Measurements from ENCODE around the gene KCTD16. TPM values are rescaled to one million over a fixed set of nuclear protein-coding genes. Genes with fewer than 3 reads are reported as not detected.

Gene KCTD16
- total RNA-seq, 1 donor from 2014 or later: 0.37 TPM

DNA sequence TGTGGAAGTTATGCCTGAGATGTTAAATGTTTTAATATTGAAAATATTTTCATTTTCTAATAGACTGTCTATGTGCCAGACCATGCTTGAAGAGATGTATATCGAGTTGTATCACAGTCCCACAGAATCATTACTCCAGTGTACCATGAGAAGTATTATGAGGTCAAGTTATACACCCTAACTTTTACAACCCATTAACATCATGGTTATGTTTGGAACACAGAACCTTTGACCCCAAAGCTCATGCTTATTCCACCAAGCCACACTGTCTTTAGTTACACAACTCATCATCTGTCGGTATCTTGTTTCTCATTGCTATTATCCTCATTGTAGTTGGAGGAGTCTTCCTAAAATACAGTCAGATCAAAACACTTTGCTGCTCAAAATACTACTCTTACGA lies 248.0 kb downstream of the KCTD16 start:
- H3K4me1 Mint-ChIP-seq: no peaks in the 10 kb centered on the region
- TF ChIP-seq, protein P1, sequence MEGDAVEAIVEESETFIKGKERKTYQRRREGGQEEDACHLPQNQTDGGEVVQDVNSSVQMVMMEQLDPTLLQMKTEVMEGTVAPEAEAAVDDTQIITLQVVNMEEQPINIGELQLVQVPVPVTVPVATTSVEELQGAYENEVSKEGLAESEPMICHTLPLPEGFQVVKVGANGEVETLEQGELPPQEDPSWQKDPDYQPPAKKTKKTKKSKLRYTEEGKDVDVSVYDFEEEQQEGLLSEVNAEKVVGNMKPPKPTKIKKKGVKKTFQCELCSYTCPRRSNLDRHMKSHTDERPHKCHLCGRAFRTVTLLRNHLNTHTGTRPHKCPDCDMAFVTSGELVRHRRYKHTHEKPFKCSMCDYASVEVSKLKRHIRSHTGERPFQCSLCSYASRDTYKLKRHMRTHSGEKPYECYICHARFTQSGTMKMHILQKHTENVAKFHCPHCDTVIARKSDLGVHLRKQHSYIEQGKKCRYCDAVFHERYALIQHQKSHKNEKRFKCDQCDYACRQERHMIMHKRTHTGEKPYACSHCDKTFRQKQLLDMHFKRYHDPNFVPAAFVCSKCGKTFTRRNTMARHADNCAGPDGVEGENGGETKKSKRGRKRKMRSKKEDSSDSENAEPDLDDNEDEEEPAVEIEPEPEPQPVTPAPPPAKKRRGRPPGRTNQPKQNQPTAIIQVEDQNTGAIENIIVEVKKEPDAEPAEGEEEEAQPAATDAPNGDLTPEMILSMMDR (conservative IDR thresholded peaks at IDR 0.05): no peak
- H3K27ac Mint-ChIP-seq (ENCODE audit: unreplicated experiment): no peak overlapping the region
- H3K4me3 Mint-ChIP-seq: no peak overlapping the region
- no peak for DNase-seq (ENCODE audit: low read depth, low spot score)
- no peaks in the 10 kb centered on the region for H3K27me3 Mint-ChIP-seq (ENCODE audit: low read depth)
- peaks cover 4% of the 10 kb centered on the region for H3K9me3 Mint-ChIP-seq
- H3K36me3 Mint-ChIP-seq (ENCODE audit: low read depth): peaks cover 3% of the 10 kb centered on the region

DNA sequence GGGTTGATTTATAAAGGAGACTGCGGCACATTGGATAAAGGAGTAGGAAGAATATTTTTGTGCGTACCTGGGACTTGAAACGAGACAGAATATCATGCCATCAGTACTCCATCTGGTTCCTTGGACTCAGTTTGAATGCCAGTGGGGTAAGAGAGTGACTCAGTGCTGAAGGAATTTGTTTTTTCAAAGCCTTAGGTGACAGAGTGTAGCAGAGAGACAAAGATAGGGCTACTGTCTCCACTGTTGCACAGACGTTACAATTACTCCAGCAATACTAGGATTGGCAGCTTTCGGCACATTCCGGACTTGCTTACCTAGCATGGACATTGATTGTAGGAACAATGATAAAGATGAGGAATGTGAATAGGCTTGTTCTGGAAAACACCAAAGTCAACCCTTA lies 250.7 kb downstream of the KCTD16 start:
- Mint-ChIP-seq H3K4me3 (no peak overlapping the region), H3K27ac (ENCODE audit: unreplicated experiment) (no peak overlapping the region), H3K36me3 (ENCODE audit: low read depth) (no peaks in the 10 kb centered on the region), H3K9me3 (peaks cover 4% of the 10 kb centered on the region), H3K27me3 (ENCODE audit: low read depth) (no peaks in the 10 kb centered on the region), H3K4me1 (no peaks in the 10 kb centered on the region)
- TF ChIP-seq, protein P1 (conservative IDR thresholded peaks at IDR 0.05): no peak
- no peak for DNase-seq (ENCODE audit: low read depth, low spot score)

DNA sequence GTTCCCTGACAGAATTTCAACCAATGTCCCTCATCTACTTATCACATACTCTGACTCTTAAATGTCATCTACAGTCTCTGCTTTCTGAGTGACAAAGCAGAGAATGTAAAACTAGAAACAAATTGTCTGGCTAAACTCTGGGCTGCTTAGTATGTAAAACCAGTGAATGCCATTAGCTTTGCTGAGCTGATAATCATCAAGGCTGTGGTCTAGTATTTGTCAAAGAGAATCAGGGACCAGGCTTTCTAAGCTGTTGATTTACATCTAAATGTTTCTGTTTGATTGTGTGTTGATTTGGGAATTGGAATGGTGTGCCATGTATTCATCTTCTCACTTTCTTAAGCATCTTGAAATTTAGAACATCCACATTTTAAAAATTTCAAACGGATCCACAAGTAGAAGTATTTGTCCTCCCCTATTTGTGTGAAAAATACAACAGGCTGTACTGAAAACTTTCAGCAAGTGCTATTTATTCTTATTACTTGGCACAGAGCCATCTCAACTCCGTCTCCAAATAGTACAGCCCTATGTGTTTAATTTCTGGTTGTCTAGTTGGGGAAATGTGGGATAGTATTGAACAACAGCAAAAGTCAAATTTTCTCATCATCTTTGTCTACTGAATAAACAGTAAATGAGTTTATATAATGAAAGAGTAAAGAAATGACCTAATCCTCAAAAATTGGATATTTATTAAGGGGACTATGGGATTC lies 251.5 kb downstream of the KCTD16 start:
- no peaks in the 10 kb centered on the region for H3K27me3 Mint-ChIP-seq (ENCODE audit: low read depth)
- DNase-seq (ENCODE audit: low read depth, low spot score): no peak
- TF ChIP-seq, protein P1 (conservative IDR thresholded peaks at IDR 0.05): no peak

DNA sequence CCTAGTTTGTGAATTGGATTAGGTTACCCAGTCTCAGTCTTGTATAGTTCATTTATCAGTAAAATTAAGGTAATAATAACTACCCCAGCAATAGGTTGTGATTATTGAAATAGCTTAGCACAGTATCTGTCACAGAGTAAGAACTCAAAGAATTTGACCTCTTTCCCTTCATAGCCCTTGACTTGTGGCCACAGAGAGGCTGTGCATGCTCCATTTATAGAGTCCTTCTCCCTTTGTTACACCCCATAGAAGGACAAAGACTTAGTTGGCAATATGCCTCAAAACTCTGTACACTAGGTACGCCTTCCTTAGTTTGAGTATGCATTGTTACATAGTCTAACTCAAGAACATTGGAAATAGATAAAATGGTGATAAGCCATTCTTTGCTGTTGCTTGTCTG lies 257.2 kb downstream of the KCTD16 start:
- no peak overlapping the region for H3K4me3 Mint-ChIP-seq
- TF ChIP-seq, protein P1 (conservative IDR thresholded peaks at IDR 0.05): no peak
- H3K4me1 Mint-ChIP-seq: no peaks in the 10 kb centered on the region
- H3K36me3 Mint-ChIP-seq (ENCODE audit: low read depth): no peaks in the 10 kb centered on the region
- no peak for DNase-seq (ENCODE audit: low read depth, low spot score)
- no peaks in the 10 kb centered on the region for H3K9me3 Mint-ChIP-seq
- no peaks in the 10 kb centered on the region for H3K27me3 Mint-ChIP-seq (ENCODE audit: low read depth)
- no peak overlapping the region for H3K27ac Mint-ChIP-seq (ENCODE audit: unreplicated experiment)

More for the DNA sequence above, 251.5 kb downstream of the KCTD16 start:
- no peaks in the 10 kb centered on the region for H3K9me3 Mint-ChIP-seq
- H3K27ac Mint-ChIP-seq (ENCODE audit: unreplicated experiment): no peak overlapping the region
- no peak overlapping the region for H3K4me3 Mint-ChIP-seq
- no peaks in the 10 kb centered on the region for H3K4me1 Mint-ChIP-seq
- no peaks in the 10 kb centered on the region for H3K36me3 Mint-ChIP-seq (ENCODE audit: low read depth)

DNA sequence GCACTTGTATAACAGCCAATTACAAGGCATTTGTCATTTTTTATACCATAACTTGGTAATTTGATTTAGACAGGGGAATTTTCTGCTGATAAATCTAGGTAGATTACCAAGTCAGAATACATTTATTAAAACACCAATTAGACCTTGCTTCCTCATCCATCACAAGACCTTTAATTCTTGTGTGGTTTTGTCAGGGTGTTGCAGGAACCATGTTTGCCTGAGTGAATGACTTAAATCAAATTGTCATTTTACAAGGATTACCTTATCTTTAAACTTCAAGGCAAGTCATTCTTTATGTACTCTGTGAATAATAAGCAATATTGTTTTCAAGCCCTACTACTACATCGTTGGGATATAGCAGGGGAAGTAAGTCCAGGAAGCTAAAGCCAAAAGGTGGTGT lies 257.7 kb downstream of the KCTD16 start:
- no peaks in the 10 kb centered on the region for H3K36me3 Mint-ChIP-seq (ENCODE audit: low read depth)
- no peak for DNase-seq (ENCODE audit: low read depth, low spot score)
- H3K4me3 Mint-ChIP-seq: no peak overlapping the region
- no peaks in the 10 kb centered on the region for H3K27me3 Mint-ChIP-seq (ENCODE audit: low read depth)
- H3K27ac Mint-ChIP-seq (ENCODE audit: unreplicated experiment): no peak overlapping the region
- TF ChIP-seq, protein P1 (conservative IDR thresholded peaks at IDR 0.05): no peak
- no peaks in the 10 kb centered on the region for H3K9me3 Mint-ChIP-seq
- H3K4me1 Mint-ChIP-seq: no peaks in the 10 kb centered on the region

Data from neural crest cell (in vitro differentiated cells).